Dermis microvascular lymphatic vessel endothelial cell (primary cell): Measurements from ENCODE around the gene HOTAIR. TPM values are rescaled to one million over a fixed set of nuclear protein-coding genes. Genes with fewer than 3 reads are reported as not detected.

ENCODE experiments used
- DNase-seq, 2 donors: peaks; one replicate each; pipeline versions ENCODE4 v3.0.0 to v3.0.0-alpha.2; 2010; ENCODE audit warnings: low read depth in 2 of 2
- total RNA-seq: library from RNA; depleted of rRNA; stranded (reverse); fragments of >200 nt; gene quantifications from 2 replicates; pipeline ENCODE4 v1.2.1, GENCODE V29; 2014

The HOTAIR gene
- total RNA-seq, 1 donor from 2014 or later, result not detected

DNA sequence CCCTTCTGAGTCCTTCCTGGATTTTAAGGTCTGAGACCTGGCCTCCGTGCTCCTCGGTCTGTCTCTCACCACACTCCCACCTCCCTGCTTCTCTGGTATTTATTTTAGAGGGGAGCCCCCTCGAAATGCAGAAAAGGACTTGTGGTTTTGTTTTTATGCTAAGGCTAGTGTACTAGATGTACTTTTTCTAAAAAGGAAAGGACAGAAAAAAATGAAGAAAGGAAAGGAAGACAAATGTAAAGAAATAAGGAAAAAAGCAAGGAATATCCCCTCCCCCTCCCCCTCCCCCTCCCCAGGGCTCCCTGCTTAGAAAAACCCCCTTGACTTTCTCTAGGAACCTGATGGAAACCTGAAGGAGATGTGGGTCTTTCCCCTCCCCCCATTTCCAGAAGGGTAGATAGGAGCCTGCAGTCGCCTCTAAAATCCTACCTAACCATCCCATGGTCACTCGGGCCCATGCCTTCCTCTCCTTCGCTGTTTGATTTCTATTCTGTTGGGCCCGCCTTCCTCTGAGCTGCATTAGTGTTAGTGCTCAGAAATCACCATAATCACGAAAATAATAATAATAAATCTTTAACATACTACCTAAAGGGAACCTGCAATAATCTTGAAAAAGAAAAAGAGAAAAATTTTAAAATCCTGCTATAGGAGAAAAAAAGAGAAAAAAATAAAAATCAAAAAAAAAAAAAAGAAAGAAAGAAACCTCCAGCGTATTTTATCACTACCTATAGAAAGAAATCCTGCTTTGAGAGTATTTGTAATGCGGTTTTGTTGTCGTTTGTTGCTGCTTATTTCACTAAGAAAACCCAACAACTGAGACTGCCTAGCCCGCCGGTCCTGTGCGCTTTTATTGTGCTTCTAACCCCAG, 37.1 kb upstream of the HOTAIR start:
- no peak for DNase-seq

DNA sequence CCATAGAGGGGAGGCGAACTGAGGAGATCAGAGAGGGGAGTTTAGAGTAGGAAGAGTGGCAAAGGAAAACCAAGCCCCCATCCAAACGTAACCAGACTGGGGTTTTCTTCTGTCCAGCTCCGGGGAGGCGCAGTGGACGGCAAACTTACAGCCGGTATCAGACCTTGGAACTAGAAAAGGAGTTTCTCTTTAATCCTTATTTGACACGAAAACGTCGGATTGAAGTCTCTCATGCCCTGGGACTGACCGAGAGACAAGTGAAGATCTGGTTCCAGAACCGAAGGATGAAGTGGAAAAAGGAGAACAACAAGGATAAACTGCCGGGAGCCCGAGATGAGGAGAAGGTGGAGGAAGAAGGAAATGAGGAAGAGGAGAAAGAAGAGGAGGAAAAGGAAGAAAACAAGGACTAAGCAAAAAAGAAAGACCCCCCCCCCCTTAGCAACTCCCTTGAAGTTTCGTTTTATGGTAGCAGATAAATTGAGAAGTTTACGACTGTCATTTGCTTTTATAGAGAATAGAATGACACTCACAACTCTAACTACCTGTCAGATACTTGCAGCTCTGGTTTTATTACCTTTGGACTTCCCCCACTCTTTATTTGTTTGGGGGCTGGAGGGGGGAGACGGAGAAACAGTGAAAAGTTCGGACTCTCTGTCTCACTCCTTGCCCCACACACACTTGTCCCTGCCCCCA, 36.4 kb upstream of the HOTAIR start:
- DNase-seq, result no peak

DNA sequence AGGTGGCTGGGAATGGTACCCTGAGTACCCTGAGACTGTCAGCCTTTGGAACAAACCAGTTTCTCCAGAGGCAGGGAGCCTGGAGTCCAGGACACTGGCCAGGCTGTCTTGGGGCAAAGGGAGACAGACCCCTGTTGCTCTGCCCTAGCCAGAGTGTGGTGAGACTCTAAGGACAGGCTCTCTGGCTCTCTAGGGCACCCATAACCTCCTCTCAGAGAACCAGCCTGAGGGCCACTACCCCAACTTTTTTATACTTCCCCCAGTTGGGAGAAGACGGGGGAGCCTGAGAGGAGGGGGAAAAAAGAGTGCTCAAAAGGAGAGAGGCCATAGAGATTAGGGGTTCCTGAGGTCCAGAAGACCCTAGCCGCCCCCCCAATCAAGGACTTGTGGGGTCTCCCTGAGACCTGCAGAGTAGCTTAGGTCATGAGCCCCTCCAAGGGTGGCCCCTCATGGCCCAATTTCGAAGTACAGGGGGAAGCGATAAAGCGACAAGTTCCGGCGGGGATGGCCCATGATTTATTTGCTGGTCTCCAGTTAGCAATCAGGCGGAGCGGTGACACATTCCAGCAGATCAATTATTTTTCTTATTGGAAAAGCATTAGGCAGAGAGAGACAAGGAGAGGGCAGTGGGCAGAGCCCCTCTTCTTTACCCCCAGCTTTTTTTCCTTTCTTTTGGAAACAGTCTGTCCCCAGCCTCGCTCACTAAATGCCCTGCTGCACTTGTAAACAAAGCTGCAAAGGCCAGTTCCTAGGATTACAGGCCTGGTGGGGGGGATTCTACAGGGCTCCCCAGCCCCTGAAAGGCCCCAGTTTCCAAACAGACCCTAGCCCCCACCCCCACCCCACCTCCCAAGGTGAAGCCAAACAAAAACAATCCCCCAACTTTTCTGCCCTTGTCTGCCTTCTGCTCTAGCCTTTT, 35.6 kb upstream of the HOTAIR start:
- no peak for DNase-seq

DNA sequence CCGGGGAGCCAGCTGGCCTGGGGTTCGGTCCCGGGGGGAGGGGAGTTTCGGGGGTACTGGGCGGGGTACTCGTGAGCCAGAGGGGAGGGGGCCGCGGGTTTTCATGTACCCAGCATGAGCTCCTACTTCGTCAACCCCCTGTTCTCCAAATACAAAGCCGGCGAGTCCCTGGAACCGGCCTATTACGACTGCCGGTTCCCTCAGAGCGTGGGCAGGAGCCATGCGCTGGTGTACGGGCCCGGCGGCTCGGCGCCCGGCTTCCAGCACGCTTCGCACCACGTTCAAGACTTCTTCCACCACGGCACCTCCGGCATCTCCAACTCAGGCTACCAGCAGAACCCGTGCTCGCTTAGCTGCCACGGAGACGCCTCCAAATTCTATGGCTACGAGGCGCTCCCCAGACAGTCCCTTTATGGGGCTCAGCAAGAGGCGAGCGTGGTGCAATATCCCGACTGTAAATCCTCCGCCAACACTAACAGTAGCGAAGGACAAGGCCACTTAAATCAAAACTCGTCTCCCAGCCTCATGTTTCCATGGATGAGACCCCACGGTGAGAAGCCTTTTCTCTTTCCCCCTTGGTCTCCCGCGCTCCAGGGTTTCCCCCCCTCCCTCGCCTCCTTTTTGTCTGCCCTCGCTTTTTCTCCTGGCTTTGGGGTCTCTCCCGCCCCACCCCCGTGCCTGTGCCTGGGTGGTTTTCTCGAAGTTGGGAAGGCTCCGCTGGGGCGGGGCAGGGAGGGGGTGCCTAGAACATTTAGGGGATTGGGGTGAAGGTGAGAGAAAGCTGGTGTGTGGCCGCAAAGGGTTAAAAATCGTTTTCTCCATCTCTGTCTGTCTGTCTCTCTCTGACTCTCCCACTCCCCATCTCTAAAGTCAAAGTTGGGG, 34.7 kb upstream of the HOTAIR start:
- DNase-seq, result no peak

DNA sequence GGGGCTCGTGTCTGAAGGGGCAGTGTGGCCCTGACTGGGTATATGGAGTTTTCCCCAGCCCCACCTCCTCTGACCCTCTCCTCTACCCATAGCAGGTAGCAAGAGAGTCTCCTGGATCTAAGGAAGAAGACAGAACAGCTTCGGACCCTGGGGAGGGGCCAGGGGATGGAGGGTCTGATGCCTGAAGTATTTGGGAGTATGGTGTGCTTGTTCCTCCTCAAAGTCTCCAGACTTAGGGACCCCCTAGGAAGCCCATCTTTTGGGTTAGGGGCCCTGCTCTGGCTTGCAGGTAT, 33.5 kb upstream of the HOTAIR start:
- no peak for DNase-seq

DNA sequence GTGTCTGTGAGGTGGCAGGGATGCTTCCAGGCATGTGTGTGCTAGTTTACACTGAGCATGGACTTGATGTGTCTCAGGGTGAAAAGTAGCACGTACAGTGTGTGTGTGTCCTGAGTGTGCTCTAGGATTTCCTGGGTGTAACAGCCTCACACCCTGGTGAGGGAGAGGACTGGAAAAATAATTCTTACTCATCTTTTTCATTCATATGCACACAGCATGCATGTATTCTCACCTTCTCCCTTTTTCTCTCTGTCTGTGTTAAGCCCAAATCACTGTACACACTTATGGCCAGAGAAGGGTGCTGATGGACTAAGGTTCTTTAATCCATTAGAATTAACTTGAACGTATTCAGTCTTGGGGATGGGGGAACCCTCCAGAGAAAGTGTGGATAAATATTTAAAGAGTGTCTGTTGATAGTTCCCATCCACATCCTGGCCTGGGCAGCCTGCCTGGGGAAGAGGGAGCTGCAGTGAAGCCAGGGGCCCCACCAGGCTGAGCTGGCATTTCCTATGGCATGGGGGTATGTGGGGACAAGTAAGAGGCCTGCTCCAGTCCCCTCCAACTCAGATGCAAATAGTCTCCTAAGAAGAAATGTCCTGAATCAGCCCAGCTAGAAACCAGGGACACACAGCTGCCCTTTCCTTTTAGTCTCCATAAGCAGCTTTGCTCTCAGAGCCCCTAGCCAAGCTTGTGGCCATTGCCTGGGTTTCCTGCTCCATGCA, 32.9 kb upstream of the HOTAIR start:
- no peak for DNase-seq

DNA sequence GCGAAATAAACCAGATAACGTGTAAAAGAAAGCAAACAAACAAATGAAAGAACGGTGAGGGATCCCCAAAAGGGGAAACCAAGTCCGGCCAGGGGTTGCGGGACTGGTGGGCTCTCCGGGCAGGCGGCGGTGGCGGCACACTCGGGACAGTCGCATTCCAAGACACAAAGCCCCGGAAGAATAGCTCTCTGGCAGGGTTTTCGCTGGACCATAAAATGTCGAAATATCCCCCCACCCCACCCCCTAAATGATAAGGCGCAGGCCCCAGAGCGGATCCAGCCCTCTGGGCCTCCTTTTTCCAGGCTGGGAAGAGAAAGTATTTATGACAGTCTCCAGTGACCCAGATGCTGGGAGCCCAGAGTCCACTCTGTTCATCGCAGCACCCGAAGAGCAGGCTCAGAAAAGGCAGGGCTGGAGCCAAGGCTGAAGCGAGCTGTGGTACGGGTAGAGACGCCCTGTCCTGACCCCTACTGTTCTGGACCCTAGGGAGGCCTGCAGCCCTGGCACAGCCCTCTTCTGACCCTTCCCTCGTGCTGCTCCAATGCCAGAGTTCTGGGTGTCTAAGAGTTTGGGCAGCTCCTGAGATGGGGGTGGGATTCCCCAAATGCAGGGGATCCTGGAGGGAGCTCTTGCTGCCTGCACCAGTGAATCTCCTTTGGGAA, 31.9 kb upstream of the HOTAIR start:
- no peak for DNase-seq

DNA sequence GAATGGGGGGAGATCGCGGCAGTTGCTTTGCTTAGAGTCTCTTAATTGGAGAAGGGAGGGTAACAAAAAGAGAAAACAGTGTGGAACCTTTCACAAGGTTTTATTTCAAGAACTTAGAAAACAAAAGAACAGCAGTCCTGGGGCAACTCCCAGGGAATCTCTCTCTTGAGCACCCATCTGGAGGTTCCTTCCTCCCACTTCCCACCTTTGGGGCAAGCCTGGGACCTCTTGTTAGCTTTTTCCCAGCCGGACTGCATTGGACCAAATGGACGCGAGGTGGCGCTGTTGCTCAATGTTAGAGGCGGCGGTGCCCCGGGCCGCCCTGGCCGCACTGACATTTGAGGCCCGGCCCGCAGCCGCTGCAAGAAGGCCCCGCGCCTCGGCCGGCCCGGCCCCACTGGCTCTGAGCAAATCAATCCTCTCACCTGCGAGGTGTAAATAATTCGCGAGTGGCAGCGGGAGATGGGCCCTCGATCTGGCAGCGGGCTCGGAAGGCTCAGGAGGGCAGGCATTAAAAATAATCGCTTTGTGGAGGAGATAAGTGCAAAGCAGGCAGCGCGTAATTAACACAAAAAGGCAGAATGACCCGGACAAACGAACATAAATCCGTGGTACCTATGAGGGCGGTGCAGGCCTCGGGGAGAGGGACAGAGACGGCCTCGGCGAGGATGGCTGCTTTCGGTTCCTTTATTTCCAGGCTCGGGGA, 31.3 kb upstream of the HOTAIR start:
- peak; percentile 43 to 75 for DNase-seq

DNA sequence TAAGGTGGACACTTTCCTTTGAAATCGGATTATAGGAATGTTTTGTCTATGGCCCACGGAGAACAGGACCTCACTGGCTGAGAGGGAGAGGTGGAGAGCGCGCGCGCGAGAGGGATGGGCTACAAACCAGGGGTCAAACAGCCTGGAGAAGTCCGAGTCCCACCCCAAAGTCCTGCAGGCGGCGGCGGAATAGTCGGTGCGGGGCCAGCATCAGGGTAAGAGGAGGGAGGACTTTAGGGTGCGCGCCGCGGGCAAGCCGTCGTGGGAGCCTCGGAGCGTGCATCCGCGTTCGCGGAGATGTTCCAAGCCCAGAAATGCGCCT, 30.7 kb upstream of the HOTAIR start:
- DNase-seq, result no peak

DNA sequence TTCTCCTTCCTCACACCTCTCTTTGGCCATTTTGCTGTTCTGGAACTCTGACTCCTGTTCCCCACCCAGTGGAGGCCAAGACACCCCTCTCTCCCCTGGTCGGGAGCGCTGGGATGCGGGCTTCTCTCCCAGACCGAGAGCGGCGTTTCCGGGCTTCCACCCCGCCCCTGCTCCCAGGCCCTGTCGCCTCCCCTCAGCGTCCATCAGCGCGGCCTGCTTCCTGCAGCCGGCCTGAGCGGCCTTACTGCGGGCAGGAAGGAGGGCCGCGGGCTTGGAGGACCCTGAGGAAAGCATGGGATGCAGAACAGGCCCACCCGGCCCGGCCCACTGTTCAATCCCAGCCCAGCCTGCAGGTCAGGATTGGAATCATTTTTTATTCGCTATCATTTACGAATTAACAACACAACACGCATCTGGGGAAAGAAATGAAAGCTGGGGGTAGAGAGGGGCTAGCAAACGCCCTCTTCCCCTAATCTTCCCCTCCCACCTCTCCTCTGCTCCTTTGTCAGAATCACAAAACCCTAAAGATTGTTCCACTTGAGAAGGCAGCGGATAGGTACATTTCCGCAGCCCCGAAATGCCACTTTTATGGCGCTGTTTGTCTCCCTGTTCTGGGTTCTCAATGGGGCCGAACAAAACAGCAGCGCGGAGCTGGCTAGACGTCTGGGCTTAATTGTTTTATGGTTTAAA, 30.2 kb upstream of the HOTAIR start:
- no peak for DNase-seq

DNA sequence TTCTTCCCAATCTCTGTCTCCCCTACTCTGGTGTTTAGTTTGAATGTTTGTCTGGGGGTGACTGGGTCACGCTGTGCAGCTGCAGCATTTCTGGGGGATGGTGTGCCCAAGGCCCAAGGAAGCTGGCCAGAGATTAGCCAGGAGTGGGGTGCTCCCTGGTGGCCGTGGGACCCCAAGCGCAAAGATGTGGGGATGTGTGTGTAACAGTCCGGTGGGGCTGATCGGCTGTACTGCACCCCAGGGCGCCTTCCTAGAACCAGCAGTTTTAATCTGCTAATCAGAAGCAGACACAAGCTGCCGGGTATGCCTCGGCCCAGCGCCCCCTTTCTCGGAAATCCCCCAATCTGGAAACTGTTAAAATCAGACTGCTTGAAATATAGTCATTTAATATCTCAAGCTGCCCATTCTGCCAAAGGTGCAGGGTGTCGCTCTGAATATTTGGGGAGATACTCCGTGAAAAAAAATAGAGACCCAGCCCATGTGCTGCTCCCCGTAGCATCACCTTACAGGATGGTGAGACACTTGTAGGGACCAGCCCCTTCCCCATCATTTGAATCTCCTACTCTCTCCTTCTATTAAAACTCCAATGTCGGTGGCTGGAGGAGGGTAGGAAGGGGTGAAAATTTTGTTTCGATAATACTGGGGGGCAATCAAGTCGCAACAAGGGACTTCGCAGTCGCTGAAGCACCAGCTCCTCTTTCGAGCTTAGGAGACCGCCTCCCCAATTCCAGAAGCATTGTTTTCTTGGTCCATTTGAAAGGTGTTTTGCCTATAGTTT, 29.5 kb upstream of the HOTAIR start:
- no peak for DNase-seq

DNA sequence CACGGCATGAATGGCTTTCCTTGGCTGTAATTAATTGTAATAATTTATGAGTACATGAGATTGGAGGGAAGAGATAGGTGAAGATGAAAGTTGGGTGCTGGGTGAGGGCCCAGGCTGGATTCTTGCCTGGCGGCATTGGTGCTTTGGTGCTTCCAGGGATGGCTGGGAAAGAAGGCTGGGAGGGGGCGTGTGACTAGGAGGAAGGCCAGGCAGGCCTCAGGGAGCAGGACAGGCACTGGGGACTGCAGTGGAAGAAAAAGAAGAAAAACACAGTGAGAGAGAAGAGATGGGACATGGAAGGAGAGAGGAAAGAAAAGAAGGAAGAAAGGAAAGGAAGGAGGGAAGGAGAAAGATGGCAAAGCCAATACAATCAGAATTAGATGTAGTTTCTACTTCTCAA, 28.9 kb upstream of the HOTAIR start:
- no peak for DNase-seq

DNA sequence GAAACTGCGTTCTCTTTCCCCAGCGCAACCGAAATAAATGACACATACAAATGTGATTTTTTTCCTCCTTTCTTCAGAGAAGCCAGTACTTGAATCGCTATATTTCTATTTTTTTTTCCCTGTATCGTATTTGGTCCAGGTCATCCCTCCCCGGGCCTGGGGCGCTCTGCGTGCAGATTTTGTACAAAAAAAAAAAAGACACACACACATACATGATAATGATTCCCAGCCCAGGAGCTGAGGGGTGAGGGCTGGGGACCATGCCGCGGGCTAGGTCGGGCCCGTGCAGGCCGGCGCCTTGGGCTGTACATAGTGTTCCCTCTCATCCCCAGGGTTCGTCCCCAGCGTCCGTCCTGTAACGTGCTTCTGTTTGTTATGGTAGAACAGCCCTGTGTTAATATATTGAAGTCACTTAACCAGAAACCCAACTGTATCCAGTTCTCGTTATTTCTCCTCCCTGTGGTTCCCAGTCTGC, 28.2 kb upstream of the HOTAIR start:
- no peak for DNase-seq

DNA sequence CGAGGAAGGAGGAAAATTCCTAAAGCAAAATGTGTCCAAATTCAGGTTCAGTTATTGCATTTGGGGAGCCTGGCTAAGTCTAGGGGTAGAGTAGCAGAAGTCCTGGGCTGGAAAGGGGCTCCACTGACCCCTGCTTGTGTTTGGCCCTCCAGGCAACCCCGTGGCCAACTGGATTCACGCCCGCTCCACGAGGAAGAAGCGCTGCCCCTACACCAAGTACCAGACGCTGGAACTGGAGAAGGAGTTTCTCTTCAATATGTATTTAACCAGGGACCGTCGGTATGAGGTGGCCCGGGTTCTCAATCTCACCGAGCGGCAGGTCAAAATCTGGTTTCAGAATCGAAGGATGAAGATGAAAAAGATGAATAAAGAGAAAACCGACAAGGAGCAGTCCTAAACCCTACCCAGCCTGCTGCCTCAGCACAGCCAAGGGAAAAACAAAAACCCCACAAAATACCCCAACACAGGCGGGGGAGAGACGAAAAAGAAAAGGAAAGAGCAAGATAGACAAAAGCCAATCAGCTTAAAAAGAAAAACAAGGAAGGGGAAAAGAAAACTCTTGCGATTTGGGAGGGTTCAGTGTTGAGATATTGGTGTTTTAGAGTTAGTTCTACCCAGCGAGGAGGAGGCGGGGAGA, 27.6 kb upstream of the HOTAIR start:
- DNase-seq, result no peak

DNA sequence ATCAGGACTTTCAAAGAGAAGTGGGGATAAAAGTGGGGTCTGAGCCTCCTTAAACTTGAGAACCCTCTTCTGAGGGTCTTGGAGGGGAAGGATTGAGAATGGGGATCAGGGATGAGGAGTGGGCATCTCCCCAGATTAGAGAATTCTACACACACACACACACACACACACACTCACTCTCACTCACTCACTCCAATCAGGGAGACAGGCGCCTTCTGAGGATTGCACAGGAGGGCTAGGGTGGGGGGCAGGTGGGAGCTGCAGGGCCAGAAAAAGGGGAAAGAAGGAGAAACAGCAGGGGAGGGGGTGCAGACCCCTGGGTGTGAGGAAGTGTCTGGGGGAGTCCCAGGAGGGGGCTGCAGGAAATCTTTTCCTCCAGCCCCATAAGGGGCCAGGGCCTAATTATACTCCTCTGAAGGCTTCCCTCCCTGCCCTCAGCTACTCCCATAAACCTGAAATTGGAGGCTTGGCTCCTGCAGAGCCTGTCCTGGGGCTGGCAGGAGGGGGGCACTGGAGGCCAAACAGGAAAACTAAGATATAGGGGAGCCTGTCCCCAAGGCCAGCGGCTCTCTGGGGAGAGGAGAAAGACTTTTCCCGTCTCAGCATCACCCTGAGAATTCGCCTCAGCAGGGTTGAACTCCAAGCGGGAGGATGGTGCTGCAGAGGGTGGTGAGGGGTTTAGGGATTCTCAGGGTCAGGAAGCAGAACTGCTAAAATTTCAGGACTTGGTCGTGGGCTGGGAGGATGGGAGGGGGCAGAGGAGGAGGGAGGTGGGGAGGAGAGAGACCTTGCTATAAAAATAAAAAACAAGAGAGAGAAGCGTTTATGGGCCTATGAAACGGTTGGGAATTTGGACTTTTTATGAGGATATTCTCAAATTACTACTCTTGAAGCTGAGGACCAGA, 26.8 kb upstream of the HOTAIR start:
- DNase-seq, result no peak
